ENCODE data around the gene KLRC3.
"Not testable (repeated sequence)": the region's sequence is repeated elsewhere in the genome, so short reads cannot be mapped to it uniquely, and the experiment has no call there.

DNA sequence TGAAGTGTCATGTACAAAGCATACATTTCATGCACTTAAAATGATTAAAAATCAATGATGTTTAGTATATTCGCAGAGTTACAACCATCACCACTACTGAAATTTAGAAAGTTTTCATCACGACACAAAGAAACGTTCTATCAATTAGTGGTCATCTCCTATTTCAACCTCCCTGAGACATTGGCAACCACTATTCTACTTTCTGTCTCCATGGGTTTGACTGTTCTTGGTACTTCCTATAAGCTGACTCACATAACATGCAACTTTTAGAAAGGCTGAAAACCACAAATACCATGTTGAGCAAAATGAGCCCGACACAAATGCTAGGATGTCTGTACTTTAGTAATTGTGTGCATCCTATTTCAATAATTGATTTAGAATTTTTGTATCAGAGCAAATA lies 10.2 kb upstream of the KLRC3 start:
- not testable (repeated sequence) for TF ChIP-seq EZH2 (IDR thresholded peaks at IDR 0.05; ENCODE audit: borderline replicate concordance, low read depth, low read length, severe bottlenecking); CTCF (IDR thresholded peaks at IDR 0.05; ENCODE audit: borderline replicate concordance, extremely low read depth, low read length, poor library complexity, severe bottlenecking)
